Measurements from ENCODE around the gene CTNND2. TPM values are rescaled to one million over a fixed set of nuclear protein-coding genes. Genes with fewer than 3 reads are reported as not detected.

The CTNND2 gene
- total and polyA plus RNA-seq, 10 of the 15 experiments (the other 5 are each of a cell fraction or from before 2014, with no cell fraction given) = 0.02 to 0.16 (median 0.04) TPM; not detected in 7

GRCh38 chr5:11157132-11157531 lies 747.1 kb downstream of the CTNND2 start (continued):
- TF ChIP-seq ZBTB4 (CRISPR knock-in tag; IDR thresholded peaks at IDR 0.05) = no peak

- no peak overlapping the region for H3K4me2 ChIP-seq (ENCODE audit: control insufficient read depth, insufficient read depth)
- no peaks in the 10 kb centered on the region for H3K4me1 ChIP-seq (ENCODE audit: control insufficient read depth, insufficient read depth, low read length)
- intact Hi-C loops (cut with micrococcal nuclease; ENCODE audit: unreplicated experiment) (no loop called here), in situ Hi-C loops (cut with MboI) (no loop called here)
- no peaks in the 10 kb centered on the region for H3K79me2 ChIP-seq (ENCODE audit: control insufficient read depth, insufficient read depth, low read length)
- ChIA-PET CTCF (no interaction called here), RAD21 (ENCODE audit: unreplicated experiment) (no interaction called here), SMC1A (ENCODE audit: uncharacterized antibody, unreplicated experiment) (no interaction called here), POLR2A (no interaction called here)
- no peaks in the 10 kb centered on the region; a peak in 1 of 4 replicates for H3K27me3 ChIP-seq (replicated peaks in 1 of 2; ENCODE audit: control insufficient read depth in 2 of 2, insufficient read depth in 2 of 2, low read length in 1 of 2)
- H3K36me3 ChIP-seq (ENCODE audit: control insufficient read depth in 2 of 2, insufficient read depth in 2 of 2, low read length in 1 of 2) = no peaks in the 10 kb centered on the region
- H4K20me1 ChIP-seq (ENCODE audit: control insufficient read depth, insufficient read depth) = no peaks in the 10 kb centered on the region
- TF ChIP-seq BHLHE40 (IDR thresholded peaks at IDR 0.05; ENCODE audit: borderline replicate concordance in 1 of 2, low read depth in 2 of 2, low read length in 1 of 2) = no peak
- no peak for TF ChIP-seq ATF2 (IDR thresholded peaks at IDR 0.05; ENCODE audit: low read length)
- no peak for TF ChIP-seq MLLT1 (IDR thresholded peaks at IDR 0.05)
- no peak for TF ChIP-seq NR2C1 (IDR thresholded peaks at IDR 0.05)
- TF ChIP-seq BCL3 (IDR thresholded peaks at IDR 0.05; ENCODE audit: borderline replicate concordance, insufficient read depth, low read depth, low read length, poor library complexity, severe bottlenecking) = no peak
- no peak for TF ChIP-seq EZH2 (IDR thresholded peaks at IDR 0.05; ENCODE audit: borderline replicate concordance, control insufficient read depth, low read depth, low read length)
- no peak overlapping the region for H3K9ac ChIP-seq (ENCODE audit: control insufficient read depth, insufficient read depth, low read length)
- H2AFZ ChIP-seq (ENCODE audit: control insufficient read depth, low read depth, low read length) = no peak overlapping the region
- no TSS peak for BruUV-seq (replicated peaks)
- no peak overlapping the region for H3K4me3 ChIP-seq
- H3K27ac ChIP-seq (ENCODE audit: control insufficient read depth, insufficient read depth) = no peak overlapping the region
- DNase-seq (ENCODE audit: low read depth, low spot score) (no peak), ATAC-seq (no peak), FAIRE-seq (no peak)
- 46% methylated on average over 12 of the region's 12 CpGs for WGBS (ENCODE audit: insufficient coverage, insufficient replicate concordance, low lambda C conversion rate, missing lambda C conversion rate)
- no peaks in the 10 kb centered on the region for H3K9me3 ChIP-seq (replicated peaks; ENCODE audit: control insufficient read depth, insufficient read depth, low read length)
Observed at GRCh38 chr5:11153670-11154382, 750.4 kb downstream of the CTNND2 start.

Measured in GM12878 (cell line).